Left hindlimb (tissue), 1 donor: Measurements from ENCODE around the gene CSTPP1.

ENCODE experiments used
- DNase-seq: peaks from one replicate; pipeline ENCODE4 v3.0.0-alpha.2; 2018

The CSTPP1 gene

GRCh38 chr11:47165253-47165840 is 228.8 kb downstream of the CSTPP1 start:
- DNase-seq = no peak

DNA sequence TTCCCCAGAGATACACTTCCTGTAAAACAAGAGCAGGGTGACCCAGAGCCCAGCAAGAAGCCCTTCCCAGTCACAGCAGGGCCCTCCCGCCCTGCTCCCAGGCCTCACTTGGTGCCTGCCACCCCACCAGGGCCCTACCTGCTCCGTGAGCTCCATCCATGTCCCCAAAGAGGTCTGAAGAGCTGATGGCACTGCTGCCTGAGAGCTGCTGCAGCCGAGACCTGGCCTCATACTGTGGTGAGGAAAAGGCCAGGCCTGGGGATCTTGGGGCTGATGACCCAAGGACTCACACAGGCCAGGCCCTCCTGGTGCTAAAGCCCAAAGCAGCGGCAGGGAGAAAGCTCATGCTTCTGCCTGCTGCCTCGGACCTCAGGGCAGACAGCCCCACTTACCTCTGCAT is 229.8 kb downstream of the CSTPP1 start:
- DNase-seq = no peak

- DNase-seq = no peak
Measured at GRCh38 chr11:47171061-47171838, 234.7 kb downstream of the CSTPP1 start.

DNA sequence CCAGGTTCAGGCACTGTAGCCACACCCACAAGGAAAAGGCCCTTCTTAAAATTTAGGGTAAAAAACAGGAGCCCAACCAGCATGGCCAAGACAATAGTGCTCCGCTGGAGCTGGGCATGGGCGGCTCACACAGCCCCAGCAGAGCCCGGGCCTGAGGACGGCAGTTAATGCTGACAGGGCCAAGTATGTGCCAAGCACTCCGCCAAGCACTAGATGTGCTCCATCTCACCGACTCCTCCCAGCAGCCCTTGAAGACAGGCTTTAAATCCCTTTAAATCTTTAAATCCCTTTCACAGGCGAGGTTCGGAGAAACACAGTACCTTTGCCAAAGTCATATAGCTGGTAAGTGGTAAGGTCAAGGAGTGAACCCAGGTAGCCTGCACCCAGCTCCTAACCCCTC is 235.3 kb downstream of the CSTPP1 start:
- DNase-seq = no peak

DNA sequence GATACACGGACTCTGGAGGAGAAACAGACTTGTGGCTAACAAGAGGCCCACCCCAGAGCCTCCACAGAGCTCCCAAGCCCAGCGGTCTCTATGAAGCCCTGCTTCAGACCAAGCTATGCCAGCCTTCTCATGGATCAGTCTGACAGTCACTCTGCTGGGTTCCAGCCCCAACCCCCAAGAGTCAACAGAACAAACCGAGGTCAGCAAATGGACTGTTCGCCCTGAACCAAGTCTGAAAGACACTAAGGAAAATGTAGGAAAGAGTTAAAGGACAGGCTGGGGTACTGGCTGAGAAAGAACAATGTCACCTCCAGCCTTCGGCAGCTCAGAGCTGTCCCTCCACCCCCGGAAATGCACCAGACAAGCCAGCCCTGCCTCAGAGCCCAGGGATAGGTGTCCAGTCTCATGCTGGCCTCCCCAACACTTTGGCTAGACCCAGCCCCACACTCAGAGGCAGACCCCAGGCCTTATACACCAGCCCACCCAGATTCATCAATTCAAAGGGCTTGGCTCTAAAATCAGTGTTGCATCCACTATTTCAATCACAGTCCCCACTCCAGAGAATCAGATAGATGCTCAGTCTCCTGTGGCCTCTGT is 236.3 kb downstream of the CSTPP1 start:
- DNase-seq = no peak

DNA sequence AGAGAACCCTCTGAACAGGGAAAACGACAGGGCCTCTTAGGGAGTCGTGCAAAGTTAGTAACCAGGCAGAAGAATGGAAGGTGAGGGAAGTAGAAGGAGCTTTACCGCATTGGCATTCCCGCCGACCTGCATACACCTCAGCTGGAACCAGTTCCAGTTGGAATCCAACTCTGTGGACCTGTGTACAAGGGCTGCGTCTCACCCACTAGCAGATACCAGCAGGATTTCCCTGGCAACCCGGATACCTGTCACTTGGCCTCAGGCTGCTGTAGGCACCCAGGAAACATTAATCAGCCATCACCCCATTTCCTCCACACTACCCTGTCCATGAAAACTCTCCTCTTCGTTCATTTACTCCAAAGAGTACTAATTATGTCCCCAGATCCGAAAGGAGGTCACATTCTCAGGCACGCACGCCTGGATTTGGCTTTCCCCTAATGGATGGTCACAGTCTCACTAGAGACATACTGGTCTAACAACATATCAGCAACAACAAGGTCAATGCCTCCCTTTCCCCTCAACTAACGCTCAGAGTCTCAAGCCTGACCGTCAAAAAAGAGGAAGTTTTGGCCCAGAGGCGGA is 239.3 kb downstream of the CSTPP1 start:
- peak; percentile 9 for DNase-seq

DNA sequence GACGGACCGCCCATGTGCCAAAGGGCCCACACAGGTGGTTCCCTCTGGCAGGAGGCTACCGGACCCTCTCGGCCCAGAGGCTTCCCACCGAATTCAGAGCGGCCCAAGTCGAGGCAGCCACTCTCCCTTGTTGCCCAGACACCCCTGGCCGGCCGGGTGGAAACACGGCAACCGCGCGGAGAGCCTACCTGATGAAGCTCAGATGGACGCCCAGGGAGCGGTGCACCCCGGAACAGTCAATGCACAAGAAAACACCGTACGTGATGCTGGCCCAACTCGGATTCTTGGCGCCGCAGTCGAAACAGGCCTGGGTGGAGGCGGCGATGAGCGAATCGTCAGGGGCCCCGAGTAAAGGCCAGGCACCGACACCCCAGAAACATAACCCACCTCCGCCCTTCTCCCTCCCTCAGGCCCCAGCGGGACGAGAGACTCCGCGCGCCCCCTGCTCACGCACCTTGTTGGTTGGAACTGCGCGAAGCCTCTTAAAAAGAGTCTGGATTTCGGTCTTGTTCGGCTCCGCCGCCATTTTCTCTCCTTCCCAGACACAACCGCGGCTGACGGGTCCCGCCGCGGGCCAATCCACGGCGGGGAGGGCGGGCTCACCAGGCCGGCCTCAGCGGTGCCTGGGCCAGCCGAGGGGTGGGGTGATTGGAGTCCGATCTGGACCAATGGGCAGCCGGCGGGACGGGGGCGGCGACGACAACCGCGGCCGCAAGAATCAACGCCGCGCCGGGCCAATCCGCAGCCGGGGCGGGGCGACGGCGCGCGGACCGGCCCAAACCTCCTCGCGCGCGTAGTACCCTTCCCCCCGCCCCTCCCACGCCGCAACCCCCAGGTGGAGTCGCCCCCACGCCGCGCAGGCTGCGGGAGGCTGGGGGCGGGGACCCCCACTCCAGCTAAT is 240.0 kb downstream of the CSTPP1 start, which contains the start of gene ARFGAP2:
TSS of gene ARFGAP2 (minus strand) at position 552 of the 901 bp plus-strand sequence. CDS start at position 526, 26 bp downstream.
- peak; percentile 98 for DNase-seq

- peak; percentile 82 for DNase-seq
Measured at GRCh38 chr11:47177229-47177845, 240.8 kb downstream of the CSTPP1 start.

DNA sequence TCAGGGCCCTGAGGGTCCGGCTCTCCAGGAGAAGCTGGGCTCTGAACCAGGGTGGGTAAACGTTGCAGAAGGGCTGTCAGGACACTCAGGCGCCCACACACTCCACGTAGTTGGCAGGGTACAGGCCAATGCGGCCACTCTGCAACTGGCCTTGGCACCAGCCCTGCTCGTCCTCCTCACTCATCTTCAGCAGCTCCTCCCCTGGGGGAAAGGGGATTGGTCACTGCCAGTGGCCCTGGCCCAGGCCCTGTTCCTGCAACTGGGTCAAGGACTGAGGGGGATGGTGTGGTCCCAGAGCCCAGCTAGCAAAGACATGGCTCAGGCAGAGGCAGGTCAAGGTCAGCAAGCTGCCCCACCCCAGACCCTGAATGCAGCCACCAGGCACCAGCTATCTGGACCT is 241.3 kb downstream of the CSTPP1 start:
- DNase-seq = no peak

- peak; percentile 31 for DNase-seq
Measured at GRCh38 chr11:47178316-47178715, 241.8 kb downstream of the CSTPP1 start.

- no peak for DNase-seq
Measured at GRCh38 chr11:47178737-47179654, 242.4 kb downstream of the CSTPP1 start.

DNA sequence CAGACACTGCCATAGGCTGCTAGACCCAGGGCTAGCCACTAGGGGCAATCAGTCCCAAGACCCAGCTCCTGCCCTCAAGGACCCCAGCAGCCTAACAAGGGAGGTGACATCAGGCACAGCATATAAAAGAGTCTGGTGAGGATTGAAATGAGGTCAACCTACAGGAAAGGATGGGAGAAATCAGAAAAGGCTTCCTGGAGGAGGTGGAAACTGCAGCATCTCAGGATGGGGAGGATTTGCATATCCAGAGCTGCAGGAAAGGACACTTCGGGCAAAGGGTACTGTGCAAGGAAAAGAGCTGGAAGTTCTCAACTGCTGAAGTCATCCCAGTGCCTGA is 243.1 kb downstream of the CSTPP1 start:
- DNase-seq = no peak

DNA sequence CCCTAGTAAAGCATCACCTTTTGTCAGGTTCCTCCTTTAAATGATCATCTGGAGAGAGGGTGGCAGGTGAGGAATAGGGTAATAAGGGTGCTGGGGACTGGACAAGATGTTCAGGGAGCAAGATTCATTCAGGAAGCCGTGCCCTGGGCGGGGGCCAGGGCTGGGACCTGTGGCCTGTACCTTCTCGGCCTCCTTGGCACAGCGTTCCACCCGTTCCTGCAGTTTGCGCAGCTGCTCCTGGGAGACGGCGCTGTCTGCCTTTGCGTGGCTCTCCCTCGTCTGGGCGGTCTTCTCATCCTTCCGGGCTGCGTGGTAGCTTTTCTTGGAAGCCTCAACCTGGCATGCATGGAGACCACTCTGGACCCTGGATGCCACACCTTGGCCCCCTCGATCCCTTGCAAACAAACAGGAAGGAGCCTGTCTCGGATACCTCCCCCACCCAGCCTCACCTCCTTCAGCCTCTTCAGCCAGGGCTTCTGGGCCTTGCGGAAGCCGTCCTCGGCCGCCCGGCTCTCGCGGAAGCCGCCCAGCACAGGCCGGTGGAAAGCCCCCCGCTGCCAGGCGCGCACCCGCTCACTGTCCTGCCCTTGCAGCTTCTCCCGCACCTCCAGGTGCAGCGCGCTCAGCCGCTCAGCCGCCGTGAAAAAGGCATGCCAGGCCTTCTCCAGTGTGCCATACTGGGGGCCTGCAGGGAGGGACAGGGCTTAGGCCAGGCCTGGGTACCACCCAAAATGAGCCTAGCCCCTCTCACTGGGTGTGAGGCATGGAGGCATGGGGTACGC is 243.6 kb downstream of the CSTPP1 start:
- no peak for DNase-seq

- no peak for DNase-seq
Measured at GRCh38 chr11:47181271-47181670, 244.7 kb downstream of the CSTPP1 start.

- no peak for DNase-seq
Measured at GRCh38 chr11:47182380-47182779, 245.8 kb downstream of the CSTPP1 start.

GRCh38 chr11:47183031-47183856 is 246.7 kb downstream of the CSTPP1 start:
- DNase-seq = no peak

- no peak for DNase-seq
Measured at GRCh38 chr11:47183969-47184368, 247.4 kb downstream of the CSTPP1 start.

DNA sequence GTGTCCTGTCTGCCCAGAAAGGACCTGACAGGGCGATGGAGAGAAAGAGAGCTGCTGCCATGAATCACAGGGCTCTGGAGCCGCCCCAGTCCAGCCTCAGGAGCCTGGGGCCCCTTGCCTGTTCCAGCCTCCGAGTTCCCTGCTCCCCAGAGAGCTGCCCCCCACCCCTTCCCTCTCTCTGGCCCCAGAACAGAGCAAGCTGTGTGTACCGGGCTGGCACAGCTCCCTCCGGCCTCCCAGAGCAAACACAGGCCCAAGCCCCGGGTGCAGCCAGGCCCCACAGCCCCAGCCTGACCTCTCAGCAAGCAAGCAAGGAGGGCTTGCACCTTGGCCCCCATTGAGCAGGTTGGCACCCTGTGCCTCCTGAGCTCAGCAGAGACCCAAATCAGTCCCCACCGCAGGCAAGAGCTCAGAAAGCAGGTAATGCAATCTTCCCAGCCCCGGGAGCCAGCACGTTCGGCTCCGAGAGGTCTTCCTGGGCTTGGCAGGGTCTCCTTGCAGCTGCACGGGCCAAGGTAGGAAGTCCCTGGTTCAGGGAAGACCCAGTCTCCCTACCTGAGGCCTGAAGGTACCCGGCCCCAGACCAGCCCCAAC is 248.2 kb downstream of the CSTPP1 start:
- DNase-seq = peak; percentile 73
